ENCODE measurements around the gene SPATA45.

SPATA45 gene

GRCh38 chr1:212828395-212828794 lies 19.1 kb downstream of the SPATA45 start:
- DNase-seq (ENCODE audit: low read depth in 2 of 2), result no peak

DNA sequence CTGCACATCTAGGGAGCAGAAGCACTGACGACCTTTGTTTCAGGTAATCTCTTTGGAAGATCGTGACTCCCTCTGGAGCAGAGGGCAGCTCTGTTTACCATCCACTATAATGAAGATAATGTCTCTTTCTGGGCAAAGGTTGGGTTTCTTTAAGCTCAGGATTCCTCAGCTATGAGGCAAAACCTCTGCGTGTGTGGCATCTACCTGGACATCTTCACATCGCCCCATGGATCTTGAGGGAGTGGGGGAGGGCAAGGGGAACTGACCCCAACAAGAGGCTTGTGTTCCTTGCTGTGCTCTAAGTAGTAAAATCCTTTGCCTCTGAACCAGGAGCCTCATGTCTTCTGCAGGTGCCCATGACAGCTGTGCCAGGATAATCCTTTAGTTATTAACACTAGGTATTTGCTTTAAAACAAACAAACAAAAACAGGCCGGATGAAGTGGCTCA lies 19.6 kb downstream of the SPATA45 start:
- DNase-seq (ENCODE audit: low read depth in 2 of 2), result no peak

GRCh38 chr1:212827171-212827776 lies 20.2 kb downstream of the SPATA45 start:
- no peak for DNase-seq (ENCODE audit: low read depth in 2 of 2)

DNA sequence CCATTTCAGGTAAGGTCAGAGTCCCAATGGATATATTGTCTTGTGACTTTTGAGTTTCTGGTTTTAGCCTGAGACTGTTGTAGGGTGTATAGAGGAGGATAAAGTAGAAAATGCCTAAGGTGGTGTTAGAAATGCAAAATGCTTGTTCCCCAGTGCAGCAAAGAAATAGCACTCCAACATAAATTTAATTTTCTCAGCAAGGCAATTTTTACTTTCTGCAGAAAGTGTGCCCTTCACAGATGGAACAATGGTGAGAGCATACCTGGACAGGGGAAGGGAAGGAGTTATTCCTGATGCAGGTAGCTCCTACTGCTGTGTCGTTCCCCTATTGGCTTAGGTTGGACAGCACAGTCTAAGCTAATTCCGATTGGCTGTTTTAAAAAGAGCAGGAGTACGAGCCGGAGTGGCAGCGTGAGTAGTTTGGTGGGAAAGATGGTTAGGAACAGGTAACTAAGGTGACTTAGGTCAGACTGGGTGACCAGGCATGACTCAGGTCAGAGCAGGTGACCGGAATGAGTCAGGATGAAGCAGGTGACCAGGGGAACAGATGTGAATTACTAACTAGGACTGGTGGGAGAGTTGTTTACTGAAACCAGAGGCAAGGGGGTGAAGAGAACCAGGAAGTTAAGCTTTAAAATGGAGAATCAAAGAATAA lies 21.5 kb downstream of the SPATA45 start:
- no peak for DNase-seq (ENCODE audit: low read depth in 2 of 2)

- DNase-seq (ENCODE audit: low read depth in 2 of 2), result no peak
Observed at GRCh38 chr1:212824201-212824600, 23.2 kb downstream of the SPATA45 start.

- DNase-seq (ENCODE audit: low read depth in 2 of 2), result no peak
Observed at GRCh38 chr1:212822956-212823355, 24.5 kb downstream of the SPATA45 start.

- DNase-seq (ENCODE audit: low read depth in 2 of 2), result no peak
Observed at GRCh38 chr1:212820969-212821368, 26.5 kb downstream of the SPATA45 start.

DNA sequence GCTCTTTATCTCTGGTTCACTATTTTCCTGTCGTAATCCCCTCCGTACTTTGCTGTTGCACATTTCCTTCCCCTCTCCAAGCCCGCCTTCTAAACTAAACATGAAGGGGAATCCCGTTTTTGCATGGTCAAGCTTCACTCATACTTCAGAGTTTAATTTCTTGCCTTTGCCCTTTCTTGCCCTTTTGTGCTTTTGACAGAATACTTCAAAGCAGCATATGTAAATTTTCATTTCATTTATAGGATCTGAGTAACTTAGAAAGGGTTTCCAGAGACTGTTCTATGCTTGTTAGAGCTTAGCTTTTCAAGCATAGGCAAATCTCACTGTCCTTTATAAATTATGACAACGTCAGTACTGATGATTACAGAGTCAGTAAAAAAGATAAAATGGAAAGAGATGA lies 27.7 kb downstream of the SPATA45 start:
- no peak for DNase-seq (ENCODE audit: low read depth in 2 of 2)

DNA sequence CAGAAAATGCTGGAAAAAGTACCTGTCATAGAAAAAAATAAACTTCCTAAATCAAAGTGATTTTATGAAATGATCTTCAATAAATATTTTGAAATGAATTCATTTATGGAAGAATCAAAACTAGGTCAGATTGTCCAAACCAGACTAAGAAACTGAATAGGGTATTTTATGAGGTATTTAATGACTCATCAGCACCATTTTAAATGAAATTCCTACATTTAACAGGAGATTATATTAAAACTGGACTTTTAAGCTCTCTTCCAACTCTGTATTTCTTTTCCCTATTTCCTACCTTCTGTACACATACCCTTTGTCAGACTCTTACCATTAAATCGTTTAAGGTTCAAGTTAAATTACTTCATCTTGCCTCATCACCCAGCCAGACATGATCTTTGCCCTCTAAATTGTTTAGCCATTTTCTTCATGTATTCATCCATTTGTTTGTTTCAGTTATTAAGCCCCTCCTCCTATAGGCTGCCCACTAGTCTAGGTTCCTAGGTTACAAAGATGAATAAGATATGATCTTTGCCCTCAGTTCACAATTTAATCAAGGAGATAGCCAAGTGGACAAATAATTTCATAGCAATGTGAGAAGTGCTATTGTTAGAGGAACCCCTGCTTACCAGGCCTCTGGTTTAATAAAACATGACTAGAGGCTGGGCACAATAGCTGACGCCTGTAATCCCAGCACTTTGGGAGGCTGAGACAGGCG lies 30.7 kb downstream of the SPATA45 start:
- DNase-seq (ENCODE audit: low read depth in 2 of 2), result no peak

DNA sequence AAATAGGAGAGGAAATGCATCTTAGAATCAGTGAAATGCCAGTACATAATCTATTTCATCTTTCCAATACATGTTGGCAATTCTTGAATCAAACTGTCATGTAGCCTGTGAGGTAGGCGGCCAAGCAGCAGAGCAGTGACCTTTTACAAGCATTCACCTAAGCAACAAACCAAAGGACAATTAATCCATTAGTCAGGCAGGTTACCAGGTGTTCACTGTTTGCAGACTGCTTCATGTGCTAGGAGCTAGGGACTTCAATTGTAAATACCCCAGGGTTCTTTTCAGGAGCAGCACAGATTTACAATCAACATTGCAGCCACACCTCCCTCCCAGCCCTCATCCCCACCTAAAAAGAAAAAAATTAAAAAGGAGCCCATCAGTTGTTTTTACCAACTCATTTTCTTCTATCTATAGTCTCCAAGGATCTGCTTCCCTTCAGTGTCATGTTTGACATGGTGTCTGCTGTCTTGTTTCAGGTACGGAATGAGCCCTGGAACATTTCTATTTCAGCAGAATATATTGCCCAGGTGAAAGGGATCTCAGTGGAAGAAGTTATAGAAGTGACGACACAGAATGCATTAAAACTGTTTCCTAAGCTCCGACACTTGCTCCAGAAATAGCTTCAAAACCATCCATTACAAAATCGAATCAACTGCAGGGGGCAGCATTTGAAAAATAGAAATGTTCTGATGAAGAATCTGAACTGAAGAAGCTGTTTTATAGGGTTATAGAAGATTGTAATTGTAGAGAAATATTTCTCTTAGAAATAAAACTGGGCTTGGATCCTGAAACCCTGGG lies 32.7 kb downstream of the SPATA45 start:
- peak in 1 of 2 experiments; percentile 4 for DNase-seq (ENCODE audit: low read depth in 2 of 2)

- DNase-seq (ENCODE audit: low read depth in 2 of 2), result no peak
Observed at GRCh38 chr1:212805767-212806166, 41.7 kb downstream of the SPATA45 start.

DNA sequence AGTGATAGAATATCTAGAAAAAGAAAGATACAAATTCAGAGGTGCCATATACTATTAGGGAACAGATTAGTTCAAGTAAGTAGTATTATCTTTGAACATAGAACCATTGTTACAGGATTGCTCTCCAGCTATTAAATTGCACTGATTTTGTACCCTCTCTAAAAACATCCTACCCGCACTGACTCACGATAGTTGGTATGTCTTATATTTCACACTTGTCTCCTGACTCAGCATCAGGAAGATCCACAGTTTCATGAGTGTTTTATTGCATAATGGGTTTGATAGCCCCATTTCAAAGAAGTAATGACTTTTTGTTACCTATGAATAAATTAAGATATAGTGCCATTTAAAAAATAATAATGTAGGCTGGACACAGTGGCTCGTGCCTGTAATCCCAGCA lies 49.8 kb downstream of the SPATA45 start:
- DNase-seq (ENCODE audit: low read depth in 2 of 2), result no peak

GRCh38 chr1:212794561-212795014 lies 52.9 kb downstream of the SPATA45 start:
- no peak for DNase-seq (ENCODE audit: low read depth in 2 of 2)

GRCh38 chr1:212792396-212792908 lies 55.0 kb downstream of the SPATA45 start:
- DNase-seq (ENCODE audit: low read depth in 2 of 2), result no peak

DNA sequence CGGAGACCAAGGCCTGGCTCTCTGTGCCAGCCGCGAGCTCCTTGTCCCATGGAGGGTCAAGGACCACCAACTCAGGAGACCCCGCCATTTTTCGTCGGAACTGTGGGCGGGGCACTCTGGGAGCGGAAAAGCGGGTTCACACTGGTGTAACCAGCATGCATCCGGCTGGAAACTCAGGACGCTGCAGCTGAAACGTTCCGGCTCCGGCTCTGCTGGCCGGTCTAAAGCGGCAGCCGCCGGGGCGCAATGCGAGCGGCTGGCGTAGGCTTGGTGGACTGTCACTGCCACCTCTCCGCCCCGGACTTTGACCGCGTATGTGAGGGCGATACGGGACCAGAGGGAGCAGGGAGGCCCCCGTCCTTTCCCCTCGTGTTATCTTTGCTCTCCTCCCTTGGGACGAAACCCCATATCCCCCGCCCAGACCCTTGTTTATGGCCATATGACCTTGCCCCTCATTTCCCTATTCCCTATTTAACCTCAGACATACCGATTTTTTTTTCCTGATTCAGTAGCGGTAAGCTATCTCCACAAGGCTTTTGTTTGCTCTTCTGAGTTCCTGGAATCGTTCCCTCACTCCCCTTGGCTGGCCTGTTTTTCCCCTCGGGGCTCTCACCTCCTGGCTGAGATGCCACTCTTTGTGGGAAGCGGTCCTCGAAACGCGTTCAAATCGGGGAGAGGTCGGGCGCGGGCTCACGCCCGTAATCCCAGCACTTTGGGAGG lies 55.6 kb downstream of the SPATA45 start, which contains the start of the genes NSL1 and TATDN3:
Gene NSL1, minus strand, starts transcription at position 102 of the 720 bp plus-strand sequence. Its CDS starts 14 bp downstream, at position 88.
Gene TATDN3, plus strand, starts transcription at position 219 of the 720 bp plus-strand sequence. Its CDS starts 28 bp downstream, at position 247.
- peak; percentile 84 to 86 for DNase-seq (ENCODE audit: low read depth in 2 of 2)

GRCh38 chr1:212791261-212791675 lies 56.2 kb downstream of the SPATA45 start:
- DNase-seq (ENCODE audit: low read depth in 2 of 2), result peak; percentile 47 to 52

DNA sequence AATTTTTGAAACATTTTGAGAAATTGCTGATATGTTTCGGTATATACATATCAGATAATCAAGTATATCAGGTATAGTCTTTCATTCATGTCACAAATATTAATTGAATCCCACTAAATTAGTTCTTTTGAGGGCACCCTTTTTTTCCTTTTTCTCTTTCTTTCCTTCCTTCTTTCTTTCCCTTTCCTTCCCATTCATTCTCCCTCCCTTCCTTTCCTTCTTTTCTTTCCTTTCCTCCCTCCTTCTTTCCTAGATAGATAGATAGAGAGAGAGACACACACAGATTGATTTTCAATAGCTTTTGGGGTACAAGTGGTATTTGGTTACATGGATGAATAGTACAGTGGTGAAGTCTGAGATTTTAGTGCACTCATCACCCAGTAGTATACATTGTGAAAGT lies 61.6 kb downstream of the SPATA45 start:
- DNase-seq (ENCODE audit: low read depth in 2 of 2), result no peak

DNA sequence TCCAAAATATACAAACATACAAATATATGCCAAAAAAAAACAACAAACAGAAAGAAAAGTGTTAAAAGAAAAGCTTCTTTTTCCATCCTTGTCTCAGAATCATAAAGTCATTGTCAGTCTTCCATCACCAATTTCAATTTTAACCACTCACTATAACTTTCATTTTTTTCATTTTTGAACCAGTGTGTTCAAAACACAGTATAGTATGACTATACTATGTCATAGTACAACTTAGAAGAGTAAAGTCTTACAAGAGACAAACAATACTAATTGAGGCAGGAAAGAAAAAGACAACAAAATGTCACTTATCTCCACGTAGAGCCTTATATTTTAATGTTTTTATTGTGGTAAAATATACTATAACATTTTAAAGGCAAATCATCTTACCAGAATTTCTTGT lies 63.5 kb downstream of the SPATA45 start:
- DNase-seq (ENCODE audit: low read depth in 2 of 2), result no peak

GRCh38 chr1:212782422-212783154 lies 64.9 kb downstream of the SPATA45 start:
- no peak for DNase-seq (ENCODE audit: low read depth in 2 of 2)

DNA sequence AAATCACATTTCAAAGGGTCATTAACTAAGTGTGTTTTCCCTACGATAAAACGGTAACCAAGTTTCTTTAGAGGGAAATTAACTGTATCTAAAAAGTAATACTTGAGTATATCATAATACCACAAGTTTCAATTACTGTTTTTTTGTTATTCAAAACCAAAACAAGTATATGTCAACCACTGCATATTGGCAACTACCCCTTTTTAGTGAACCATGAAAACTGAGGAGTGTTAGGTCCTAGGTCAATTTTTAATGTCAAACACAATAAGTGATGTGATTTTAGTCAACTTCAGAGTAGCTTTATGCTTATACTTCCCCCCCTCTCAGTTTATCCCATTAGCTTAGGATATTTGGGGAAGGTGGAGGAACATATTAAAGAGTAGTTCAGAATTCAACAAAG lies 66.2 kb downstream of the SPATA45 start:
- DNase-seq (ENCODE audit: low read depth in 2 of 2), result no peak

Data from fibroblast of skin of left quadriceps (primary cell).